Stimulated activated CD8-positive, alpha-beta memory T cell treated with anti-CD3 and anti-CD28 coated beads, Interleukin-7, amount 100 ng/mL, for 48 hours (primary cell): Measurements from ENCODE around the gene GEMIN7.
"Not testable (repeated sequence)": the region's sequence is repeated elsewhere in the genome, so short reads cannot be mapped to it uniquely, and the experiment has no call there.

Experiments
- DNase-seq, 2 donors: peaks; one replicate each; pipeline ENCODE4 v3.0.0-alpha.2; 2020; ENCODE audit warnings: low read depth in 1 of 2; ENCODE audit errors: extremely low read depth in 1 of 2

Gene GEMIN7

GRCh38 chr19:45102481-45102880, 23.4 kb downstream of the GEMIN7 start:
- no peak for DNase-seq

- DNase-seq: no peak
Measured at GRCh38 chr19:45103156-45103507, 24.1 kb downstream of the GEMIN7 start.

- no peak for DNase-seq
Measured at GRCh38 chr19:45103508-45104319, 24.7 kb downstream of the GEMIN7 start.

GRCh38 chr19:45104658-45105349, 25.7 kb downstream of the GEMIN7 start:
- no peak for DNase-seq

- DNase-seq: not testable (repeated sequence)
Measured at GRCh38 chr19:45106363-45106762, 27.3 kb downstream of the GEMIN7 start.

GRCh38 chr19:45107621-45108150, 28.6 kb downstream of the GEMIN7 start:
- DNase-seq: no peak

GRCh38 chr19:45110851-45111266, 31.8 kb downstream of the GEMIN7 start:
- peak in 1 of 2 donors; percentile 42 for DNase-seq

- DNase-seq: no peak
Measured at GRCh38 chr19:45112111-45112827, 33.2 kb downstream of the GEMIN7 start.

GRCh38 chr19:45113628-45114027, 34.6 kb downstream of the GEMIN7 start:
- no peak for DNase-seq

- DNase-seq: no peak
Measured at GRCh38 chr19:45114116-45114515, 35.1 kb downstream of the GEMIN7 start.

- DNase-seq: no peak
Measured at GRCh38 chr19:45115809-45116615, 37.0 kb downstream of the GEMIN7 start.

GRCh38 chr19:45117167-45117594, 38.1 kb downstream of the GEMIN7 start:
- peak; percentile 70 to 79 for DNase-seq

- DNase-seq: no peak
Measured at GRCh38 chr19:45117671-45118070, 38.6 kb downstream of the GEMIN7 start.

GRCh38 chr19:45118106-45118505, 39.0 kb downstream of the GEMIN7 start:
- no peak for DNase-seq

- not testable (repeated sequence) for DNase-seq
Measured at GRCh38 chr19:45118591-45119355, 39.7 kb downstream of the GEMIN7 start.

GRCh38 chr19:45119582-45119981, 40.5 kb downstream of the GEMIN7 start:
- no peak for DNase-seq

GRCh38 chr19:45121827-45122345, 42.8 kb downstream of the GEMIN7 start:
- DNase-seq: no peak

- DNase-seq: no peak
Measured at GRCh38 chr19:45122832-45123231, 43.8 kb downstream of the GEMIN7 start.

GRCh38 chr19:45123440-45123850, 44.4 kb downstream of the GEMIN7 start:
- no peak for DNase-seq
